Stimulated activated CD8-positive, alpha-beta memory T cell treated with anti-CD3 and anti-CD28 coated beads, Interleukin-7, amount 100 ng/mL, for 1 hour (primary cell): ENCODE measurements around the gene IFNA4.
"Not testable (repeated sequence)": the region's sequence is repeated elsewhere in the genome, so short reads cannot be mapped to it uniquely, and the experiment has no call there.

ENCODE experiments used
- DNase-seq, 2 donors: peaks; one replicate each; pipeline ENCODE4 v3.0.0-alpha.2; 2020; ENCODE audit warnings: low read depth in 2 of 2

Gene IFNA4

DNA sequence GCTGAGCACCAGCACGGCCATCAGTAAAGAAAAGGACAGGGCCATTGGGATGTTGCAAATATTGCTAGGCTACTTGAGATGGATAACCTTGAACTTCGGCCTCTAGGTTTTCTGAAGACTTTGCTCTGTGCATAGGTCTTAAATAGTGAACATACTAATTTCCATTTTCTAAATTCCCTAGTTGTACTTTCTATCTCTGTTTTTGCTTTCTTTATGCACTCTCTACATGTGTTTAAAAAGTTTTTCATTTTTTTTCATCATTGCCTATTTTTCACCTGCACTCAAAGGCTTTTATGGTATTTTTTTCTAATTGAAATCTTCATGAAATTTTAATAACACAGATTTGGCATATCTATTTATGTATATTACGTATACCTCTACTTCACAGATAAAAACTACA is at the start of gene IFNA4:
Gene IFNA4 (minus strand): TSS at position 101 of the 400 bp plus-strand sequence. CDS start 56 bp downstream, at position 45.
- not testable (repeated sequence) for DNase-seq

DNA sequence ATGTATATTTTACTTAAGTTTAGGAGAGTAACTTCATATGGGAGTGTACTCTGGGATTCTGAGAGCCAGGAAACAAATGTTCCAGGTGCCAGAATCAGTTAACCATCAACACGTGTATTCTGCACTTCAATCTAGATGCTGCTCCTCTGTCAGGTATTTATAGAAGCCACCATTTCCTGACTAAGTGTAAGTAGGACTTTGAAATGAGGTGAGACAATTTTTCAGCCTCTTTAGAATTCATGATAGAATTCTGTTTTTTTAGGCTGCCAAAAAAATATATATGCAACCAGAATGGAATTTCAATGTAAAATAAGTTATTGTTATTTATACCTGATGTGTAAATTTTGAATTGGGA is 49.0 kb upstream of the IFNA4 start:
- not testable (repeated sequence) for DNase-seq

- not testable (repeated sequence) for DNase-seq
Measured at GRCh38 chr9:21235468-21236359, 48.3 kb upstream of the IFNA4 start.

GRCh38 chr9:21234153-21234687 is 46.8 kb upstream of the IFNA4 start:
- DNase-seq = no peak

- no peak for DNase-seq
Measured at GRCh38 chr9:21233258-21233657, 45.9 kb upstream of the IFNA4 start.

- DNase-seq = no peak
Measured at GRCh38 chr9:21228122-21228521, 40.7 kb upstream of the IFNA4 start, which contains the start of gene IFNA17. Gene IFNA17 (minus strand): TSS chr9:21228222. CDS start chr9:21228173, 49 bp downstream.

DNA sequence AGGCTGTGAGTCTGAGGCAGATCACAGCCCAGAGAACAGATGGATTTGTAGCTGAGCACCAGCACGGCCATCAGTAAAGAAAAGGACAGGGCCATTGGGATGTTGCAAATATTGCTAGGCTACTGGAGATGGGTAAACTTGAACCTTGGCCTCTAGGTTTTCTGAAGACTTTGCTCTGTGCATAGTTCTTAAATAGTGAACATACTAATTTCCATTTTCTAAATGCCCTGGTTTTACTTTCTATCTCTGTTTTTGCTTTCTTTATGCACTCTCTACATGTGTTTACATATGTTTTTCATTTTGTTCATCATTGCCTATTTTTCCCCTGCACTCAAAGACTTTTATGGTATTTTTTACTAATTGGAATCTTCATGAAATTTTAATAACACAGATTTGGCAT is 29.8 kb upstream of the IFNA4 start, which contains the start of gene IFNA16:
Gene IFNA16 (minus strand): TSS at position 101 of the 400 bp plus-strand sequence. CDS start 6 bp downstream, at position 95.
- not testable (repeated sequence) for DNase-seq

DNA sequence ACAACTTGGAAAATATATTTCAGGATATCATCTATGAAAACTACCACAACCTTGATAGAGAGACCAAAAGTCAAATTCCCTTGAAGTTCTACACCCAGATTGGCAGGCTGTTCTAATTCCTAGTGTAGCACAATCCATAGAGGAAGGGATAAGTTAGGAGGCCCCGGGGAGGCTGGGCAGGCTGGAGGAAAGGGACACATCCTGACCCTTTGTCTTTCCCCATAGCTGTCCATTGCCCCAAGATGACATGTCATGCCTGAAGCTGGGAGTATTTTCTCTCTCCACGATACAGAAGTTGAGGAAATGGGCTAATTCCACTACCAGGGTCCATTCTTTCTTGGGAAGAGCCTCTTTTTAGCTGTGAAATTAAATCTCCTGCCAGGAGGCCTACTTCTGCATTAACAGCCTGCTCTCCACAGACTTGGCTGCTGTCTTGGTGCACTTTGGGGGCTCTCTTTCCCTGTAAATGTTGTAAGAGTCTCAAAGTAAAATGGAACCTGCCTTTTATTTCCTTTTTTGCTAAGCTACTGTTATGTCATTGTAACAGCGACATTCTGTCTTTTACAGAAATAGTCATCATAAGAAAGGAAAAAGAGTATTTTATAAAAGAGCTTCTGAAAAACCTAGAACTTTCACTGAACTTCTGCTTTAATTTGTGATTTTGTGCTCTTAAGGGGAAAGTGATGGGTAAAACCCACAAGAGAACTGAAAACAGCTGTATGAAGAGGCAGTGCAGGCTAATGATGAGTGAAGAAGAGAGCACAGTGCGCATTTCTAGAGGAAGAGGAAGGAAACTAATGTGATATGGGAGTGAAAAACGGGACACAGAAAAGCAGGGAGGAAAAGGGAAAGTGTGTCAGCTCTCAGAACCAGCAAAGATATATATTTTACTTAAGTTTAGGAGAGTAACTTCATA is 26.3 kb upstream of the IFNA4 start:
- DNase-seq = not testable (repeated sequence)

- DNase-seq = not testable (repeated sequence)
Measured at GRCh38 chr9:21212160-21212559, 24.8 kb upstream of the IFNA4 start.

DNA sequence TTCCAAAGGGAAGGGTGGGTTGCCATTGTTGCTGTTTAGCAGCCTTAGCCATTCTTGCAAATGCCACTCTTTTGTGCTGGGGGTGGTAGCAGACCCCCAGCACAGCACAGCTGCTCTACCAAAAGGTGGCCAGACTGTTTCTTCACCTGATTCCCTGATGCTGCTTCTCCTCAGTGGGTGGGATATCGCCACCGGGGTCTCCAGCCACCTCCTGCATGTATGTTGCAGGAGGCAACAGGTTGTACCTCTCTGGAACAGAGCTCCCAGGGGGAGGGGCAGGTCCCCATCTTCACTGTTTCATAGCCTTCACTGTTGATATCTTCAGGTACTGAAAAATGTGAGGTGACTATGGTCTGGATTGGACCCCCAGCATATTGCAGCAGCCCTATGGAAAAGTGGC is 23.4 kb upstream of the IFNA4 start:
- not testable (repeated sequence) for DNase-seq

DNA sequence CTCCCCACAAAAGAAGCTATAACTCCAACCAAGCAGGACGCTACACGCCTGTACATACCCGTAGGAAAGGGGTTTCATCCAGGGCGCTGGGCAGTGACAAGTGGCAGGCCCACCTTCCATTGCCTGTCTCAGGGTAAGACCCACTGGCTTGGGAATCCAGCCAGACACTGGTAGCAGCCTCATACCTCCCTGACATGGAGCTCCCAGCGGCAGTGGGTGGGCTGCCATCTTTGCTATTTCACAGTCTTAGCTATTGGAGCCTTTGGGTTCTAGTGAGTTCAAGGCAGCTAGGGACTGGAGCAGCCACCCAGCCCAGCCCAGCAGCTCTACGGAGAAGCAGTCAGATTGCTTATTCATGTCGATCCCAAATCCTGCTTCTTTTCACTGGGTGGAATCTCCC is 22.9 kb upstream of the IFNA4 start:
- no peak for DNase-seq

- not testable (repeated sequence) for DNase-seq
Measured at GRCh38 chr9:21207043-21207442, 19.7 kb upstream of the IFNA4 start, which contains the start of gene IFNA10. Gene IFNA10 (minus strand): TSS chr9:21207143. CDS start chr9:21207097, 46 bp downstream.

- DNase-seq = no peak
Measured at GRCh38 chr9:21205204-21205603, 17.8 kb upstream of the IFNA4 start.

DNA sequence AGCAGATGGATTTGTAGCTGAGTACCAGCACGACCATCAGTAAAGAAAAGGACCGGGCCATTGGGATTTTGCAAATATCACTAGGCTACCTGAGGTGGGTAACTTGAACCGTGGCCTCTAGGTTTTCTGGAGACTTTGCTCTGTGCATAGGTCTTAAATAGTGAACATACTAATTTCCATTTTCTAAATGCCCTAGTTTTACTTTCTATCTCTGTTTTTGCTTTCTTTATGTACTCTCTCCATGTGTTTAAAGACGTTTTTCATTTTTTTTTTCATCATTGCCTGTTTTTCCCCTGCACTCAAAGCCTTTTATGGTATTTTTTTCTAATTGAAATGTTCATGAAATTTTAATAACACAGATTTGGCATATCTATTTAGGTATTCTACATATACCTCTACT is 14.7 kb upstream of the IFNA4 start, which contains the start of gene IFNA7:
Gene IFNA7 (minus strand): TSS at position 101 of the 400 bp plus-strand sequence. CDS start 40 bp downstream, at position 61.
- DNase-seq = not testable (repeated sequence)

GRCh38 chr9:21194867-21195776 is 7.7 kb upstream of the IFNA4 start:
- not testable (repeated sequence) for DNase-seq

GRCh38 chr9:21182810-21183736 is 4.3 kb downstream of the IFNA4 start:
- DNase-seq = not testable (repeated sequence)

DNA sequence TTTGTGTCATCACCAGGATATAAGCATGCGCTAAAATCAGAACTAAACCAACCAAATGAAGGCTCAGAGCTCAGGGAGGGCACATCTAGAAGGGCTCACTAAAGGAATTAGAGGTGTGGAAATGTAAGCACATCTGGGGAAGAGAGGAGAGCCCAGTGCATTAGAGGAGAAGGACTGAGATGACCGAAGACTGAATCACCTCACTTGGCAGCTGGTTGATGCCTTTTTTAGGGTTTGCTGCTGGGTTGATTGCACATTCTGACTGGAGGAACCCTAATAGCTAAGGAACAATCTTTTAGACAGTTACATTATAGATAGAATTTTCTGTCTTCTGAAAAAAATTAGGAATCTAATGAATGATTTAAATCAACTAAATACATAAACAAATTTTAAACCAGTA is 12.7 kb downstream of the IFNA4 start:
- DNase-seq = no peak

DNA sequence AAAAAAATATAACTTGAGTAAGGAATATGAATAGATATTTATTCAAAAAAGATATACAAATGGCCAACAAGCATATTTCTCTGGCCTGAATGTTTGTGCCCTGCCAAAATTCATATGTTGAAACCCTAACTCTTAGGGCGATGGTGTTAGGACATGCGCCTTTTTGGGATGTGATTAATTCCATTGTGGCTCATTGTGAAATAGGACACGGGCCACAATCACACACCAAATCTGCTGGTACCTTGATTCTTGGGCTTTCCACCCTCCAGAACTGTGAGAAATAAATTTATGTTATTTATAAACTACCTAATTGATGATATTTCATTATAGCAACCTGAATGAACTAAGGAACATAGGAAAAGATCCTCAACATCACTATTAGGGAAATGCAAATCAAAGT is 15.2 kb downstream of the IFNA4 start:
- DNase-seq = no peak

DNA sequence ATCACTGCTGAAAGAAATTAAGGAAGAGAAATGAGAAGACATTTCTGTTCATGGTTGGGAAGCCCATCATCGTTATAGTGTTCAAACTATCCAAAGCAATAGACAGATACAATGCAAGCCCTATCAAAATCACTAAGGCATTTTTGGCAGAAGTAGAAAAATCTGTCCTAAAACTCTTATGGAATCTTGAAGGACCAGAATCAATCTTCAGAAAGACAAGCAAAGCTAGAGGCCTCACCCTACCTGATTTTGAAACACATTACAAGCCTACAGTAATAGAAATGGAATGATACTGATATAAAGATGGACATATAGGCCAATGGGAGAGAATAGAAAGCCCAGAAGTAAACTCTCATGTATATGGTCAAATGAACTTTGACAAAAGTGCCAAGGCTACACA is 16.0 kb downstream of the IFNA4 start:
- DNase-seq = no peak
